HL-60 (cell line): Measurements from ENCODE around the gene C20orf204.

ENCODE experiments used
- TF ChIP-seq, protein P1 (sequence below): IDR thresholded peaks from one replicate; pipeline ENCODE4 v1.5.1; 2011; ENCODE audit warnings: low read length, control low read depth, inconsistent platforms; ENCODE audit not compliant: insufficient read depth
- TF ChIP-seq, protein P2 (sequence below): IDR thresholded peaks from 2 replicates; pipeline ENCODE4 v1.6.1; 2012; ENCODE audit warnings: low read depth; ENCODE audit not compliant: insufficient replicate concordance

DNA sequence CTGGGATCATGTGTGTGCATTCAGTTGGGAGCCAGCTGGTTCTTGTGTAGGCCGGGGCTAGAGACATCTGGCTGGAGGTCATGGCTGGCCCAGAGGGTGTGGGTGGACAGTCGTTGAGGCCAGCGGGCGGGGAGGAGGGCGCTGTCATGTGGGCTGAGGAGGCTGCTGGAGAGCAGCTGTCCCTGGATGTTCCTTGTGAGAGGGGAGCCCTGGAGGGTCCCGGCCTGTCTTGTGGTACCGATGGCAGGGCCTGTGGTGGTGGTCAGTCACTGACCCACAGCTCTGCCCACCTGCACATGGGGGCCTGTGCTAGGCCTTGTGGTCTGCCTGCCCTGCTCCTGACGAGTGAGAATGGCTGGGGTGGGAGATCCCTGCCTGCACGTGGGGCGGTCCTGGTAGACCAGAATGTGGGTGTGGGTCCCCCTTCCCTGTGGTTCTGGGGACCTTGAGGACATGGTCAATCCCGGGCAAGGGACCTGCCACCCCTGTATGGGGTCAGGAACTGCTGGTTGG lies 1.9 kb upstream of the C20orf204 start:
- TF ChIP-seq, protein P1, sequence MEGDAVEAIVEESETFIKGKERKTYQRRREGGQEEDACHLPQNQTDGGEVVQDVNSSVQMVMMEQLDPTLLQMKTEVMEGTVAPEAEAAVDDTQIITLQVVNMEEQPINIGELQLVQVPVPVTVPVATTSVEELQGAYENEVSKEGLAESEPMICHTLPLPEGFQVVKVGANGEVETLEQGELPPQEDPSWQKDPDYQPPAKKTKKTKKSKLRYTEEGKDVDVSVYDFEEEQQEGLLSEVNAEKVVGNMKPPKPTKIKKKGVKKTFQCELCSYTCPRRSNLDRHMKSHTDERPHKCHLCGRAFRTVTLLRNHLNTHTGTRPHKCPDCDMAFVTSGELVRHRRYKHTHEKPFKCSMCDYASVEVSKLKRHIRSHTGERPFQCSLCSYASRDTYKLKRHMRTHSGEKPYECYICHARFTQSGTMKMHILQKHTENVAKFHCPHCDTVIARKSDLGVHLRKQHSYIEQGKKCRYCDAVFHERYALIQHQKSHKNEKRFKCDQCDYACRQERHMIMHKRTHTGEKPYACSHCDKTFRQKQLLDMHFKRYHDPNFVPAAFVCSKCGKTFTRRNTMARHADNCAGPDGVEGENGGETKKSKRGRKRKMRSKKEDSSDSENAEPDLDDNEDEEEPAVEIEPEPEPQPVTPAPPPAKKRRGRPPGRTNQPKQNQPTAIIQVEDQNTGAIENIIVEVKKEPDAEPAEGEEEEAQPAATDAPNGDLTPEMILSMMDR: no peak
- TF ChIP-seq, protein P2, sequence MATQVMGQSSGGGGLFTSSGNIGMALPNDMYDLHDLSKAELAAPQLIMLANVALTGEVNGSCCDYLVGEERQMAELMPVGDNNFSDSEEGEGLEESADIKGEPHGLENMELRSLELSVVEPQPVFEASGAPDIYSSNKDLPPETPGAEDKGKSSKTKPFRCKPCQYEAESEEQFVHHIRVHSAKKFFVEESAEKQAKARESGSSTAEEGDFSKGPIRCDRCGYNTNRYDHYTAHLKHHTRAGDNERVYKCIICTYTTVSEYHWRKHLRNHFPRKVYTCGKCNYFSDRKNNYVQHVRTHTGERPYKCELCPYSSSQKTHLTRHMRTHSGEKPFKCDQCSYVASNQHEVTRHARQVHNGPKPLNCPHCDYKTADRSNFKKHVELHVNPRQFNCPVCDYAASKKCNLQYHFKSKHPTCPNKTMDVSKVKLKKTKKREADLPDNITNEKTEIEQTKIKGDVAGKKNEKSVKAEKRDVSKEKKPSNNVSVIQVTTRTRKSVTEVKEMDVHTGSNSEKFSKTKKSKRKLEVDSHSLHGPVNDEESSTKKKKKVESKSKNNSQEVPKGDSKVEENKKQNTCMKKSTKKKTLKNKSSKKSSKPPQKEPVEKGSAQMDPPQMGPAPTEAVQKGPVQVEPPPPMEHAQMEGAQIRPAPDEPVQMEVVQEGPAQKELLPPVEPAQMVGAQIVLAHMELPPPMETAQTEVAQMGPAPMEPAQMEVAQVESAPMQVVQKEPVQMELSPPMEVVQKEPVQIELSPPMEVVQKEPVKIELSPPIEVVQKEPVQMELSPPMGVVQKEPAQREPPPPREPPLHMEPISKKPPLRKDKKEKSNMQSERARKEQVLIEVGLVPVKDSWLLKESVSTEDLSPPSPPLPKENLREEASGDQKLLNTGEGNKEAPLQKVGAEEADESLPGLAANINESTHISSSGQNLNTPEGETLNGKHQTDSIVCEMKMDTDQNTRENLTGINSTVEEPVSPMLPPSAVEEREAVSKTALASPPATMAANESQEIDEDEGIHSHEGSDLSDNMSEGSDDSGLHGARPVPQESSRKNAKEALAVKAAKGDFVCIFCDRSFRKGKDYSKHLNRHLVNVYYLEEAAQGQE: no peak
